GM12864 (cell line): ENCODE measurements around the gene CAGE1.
"Not testable (repeated sequence)": the region's sequence is repeated elsewhere in the genome, so short reads cannot be mapped to it uniquely, and the experiment has no call there.

Experiments
- DNase-seq: peaks from one replicate; pipeline ENCODE4 v3.0.0-alpha.2; 2011; ENCODE audit warnings: low read depth
- H3K4me3 ChIP-seq: 2 replicates; pipeline ENCODE4 v1.5.1; 2011; ENCODE audit warnings: mild to moderate bottlenecking, low read depth, low read length, control low read depth
- CTCF ChIP-seq: IDR thresholded peaks from 2 replicates; pipeline ENCODE4 v1.5.1; 2011; ENCODE audit warnings: low read depth, mild to moderate bottlenecking, moderate library complexity, low read length, control low read depth, inconsistent platforms; ENCODE audit errors: missing control alignments

CAGE1 gene

GRCh38 chr6:7367408-7367807, 22.1 kb downstream of the CAGE1 start:
- no peak for DNase-seq
- H3K4me3 ChIP-seq = no peak overlapping the region
- TF ChIP-seq CTCF = no peak

- not testable (repeated sequence) for H3K4me3 ChIP-seq, DNase-seq
Measured at GRCh38 chr6:7351916-7352315, 37.6 kb downstream of the CAGE1 start.

- not testable (repeated sequence) for DNase-seq, H3K4me3 ChIP-seq
Measured at GRCh38 chr6:7350591-7350990, 39.0 kb downstream of the CAGE1 start.

- DNase-seq, H3K4me3 ChIP-seq: not testable (repeated sequence)
Measured at GRCh38 chr6:7347551-7347997, 42.0 kb downstream of the CAGE1 start.

- not testable (repeated sequence) for H3K4me3 ChIP-seq, DNase-seq
Measured at GRCh38 chr6:7344773-7345450, 44.6 kb downstream of the CAGE1 start.

- H3K4me3 ChIP-seq = no peak overlapping the region
- no peak for DNase-seq
- no peak for TF ChIP-seq CTCF
Measured at GRCh38 chr6:7343546-7344475, 45.7 kb downstream of the CAGE1 start.

- TF ChIP-seq CTCF = no peak
- DNase-seq = no peak
- H3K4me3 ChIP-seq = no peak overlapping the region
Measured at GRCh38 chr6:7341989-7342742, 47.4 kb downstream of the CAGE1 start.

- no peak for DNase-seq
- H3K4me3 ChIP-seq = no peak overlapping the region
- TF ChIP-seq CTCF = no peak
Measured at GRCh38 chr6:7341271-7341670, 48.3 kb downstream of the CAGE1 start.
